GM21381 (cell line): ENCODE results near the gene AMIGO1.
A peak's percentile ranks its signal among the peaks of the same experiment; 100 is the strongest.

ENCODE experiments used
- ATAC-seq: cut with Tn5 transposase; IDR thresholded peaks from one replicate; pipeline ENCODE4 v1.9.1; 2021; ENCODE audit warnings: mild to moderate bottlenecking, moderate library complexity; ENCODE audit not compliant: unreplicated experiment

AMIGO1 gene

DNA sequence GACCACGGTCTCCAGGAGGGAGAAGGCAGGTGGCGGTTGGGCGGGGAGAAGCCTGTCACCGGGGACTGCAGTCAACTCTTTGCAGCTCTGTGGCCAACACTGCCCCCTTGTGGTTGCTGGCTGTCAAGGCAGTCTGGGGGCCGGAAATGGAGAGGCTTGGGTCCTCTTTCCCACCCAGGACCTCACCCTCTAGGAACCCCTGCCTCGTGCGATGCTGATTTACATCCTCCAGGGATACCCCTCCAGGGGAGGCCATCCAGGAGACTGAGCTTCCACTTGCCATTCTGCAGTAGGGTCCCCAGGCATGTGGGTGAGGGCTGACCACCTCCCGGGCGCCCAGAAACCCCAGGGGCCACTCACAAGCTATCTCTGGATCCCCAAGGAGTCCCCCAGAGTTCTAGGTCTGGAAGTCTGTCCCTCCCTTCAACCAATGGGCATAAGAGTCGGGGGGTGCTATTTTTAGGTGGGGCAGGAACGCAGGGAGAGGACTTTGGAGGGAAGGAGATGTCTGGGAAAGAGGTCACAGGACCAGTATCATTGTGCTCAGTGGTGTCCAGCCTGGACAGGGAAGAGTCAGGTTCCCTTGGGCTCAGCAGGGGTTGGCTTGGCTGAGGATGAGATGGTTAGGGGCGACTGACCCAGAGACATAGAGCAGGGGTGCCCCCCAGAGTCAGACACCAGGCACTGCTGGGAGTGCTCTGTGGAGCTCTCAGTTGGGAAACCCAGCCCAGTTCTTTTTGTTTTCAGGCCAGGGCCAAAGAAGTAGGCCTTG lies 23.0 kb upstream of the AMIGO1 start:
- ATAC-seq = peak; percentile 81

DNA sequence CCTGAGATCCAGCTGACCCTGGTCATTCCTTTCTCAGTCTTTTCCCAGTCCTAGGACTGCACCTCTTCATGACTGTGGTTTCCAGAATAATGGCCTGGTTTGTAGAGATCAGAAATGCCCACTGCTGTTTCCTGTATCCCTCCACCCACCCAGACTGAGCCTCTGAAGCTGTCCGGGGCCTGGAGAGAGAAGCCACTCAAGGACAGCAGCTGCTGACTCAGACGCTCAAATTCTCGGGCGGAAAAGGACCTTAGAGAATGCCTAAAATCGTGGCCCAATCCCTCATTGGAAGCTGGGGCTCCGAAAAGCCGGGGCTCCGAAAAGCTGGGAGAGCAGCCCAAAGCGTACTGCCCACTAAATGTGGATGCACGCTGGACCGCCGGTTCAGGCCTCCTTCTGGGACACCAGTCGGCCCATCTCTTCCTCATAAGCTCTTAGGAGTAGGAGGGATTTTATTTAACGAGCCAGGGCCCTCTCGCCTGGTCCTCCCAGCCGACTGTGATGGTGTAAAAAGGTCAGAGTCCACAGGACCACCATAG lies 22.4 kb upstream of the AMIGO1 start:
- no peak for ATAC-seq

DNA sequence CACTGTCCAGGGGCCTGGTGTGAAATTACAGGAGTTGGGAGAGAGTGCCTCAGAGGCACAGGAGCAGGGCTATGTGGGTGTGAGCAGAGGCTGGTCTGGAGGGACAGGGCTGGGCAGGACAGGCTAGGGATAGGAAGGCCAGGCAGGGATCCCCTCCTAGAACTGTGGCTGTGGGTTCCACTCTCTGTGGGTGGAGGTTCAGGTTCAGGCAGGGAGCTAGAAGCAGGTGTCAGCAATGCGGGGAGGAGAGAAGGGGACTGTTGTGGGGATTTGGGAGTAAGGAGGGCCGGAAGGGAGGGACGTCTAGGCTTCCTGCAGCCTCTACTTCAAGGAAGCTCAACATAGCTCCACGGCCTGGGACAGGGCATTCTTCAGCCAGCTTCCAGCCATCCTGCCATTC lies 21.9 kb upstream of the AMIGO1 start:
- ATAC-seq = no peak

DNA sequence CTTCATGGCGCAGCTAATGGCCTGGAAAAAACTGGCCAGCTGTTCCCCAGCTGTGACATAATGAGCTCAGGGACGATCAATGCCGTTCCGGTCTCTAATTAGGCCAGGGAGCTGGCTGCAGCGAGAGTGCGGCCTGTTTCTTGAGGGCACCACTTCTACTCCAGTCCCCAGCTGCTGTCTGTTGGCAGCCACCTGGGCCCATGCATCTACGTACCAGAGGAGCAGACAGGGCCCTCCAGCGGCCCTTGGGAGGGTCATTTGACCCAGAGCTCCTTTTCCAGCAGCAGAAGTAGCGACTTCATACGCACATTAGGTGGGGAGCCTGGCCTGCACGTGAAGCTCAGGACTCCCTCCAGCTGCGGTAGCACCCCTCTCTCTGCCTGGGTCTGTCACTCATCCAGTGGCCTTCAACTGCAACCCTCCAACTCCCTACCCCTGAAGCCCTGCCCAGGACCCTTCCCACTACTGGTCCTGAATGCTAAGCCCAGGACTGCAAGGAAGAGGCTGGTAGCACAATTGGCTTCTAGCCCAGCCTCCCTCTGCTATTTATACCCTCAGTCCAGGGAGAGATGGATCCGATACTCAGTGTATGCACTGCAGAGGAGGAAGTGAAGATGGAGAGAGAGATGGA lies 21.0 kb upstream of the AMIGO1 start:
- no peak for ATAC-seq

DNA sequence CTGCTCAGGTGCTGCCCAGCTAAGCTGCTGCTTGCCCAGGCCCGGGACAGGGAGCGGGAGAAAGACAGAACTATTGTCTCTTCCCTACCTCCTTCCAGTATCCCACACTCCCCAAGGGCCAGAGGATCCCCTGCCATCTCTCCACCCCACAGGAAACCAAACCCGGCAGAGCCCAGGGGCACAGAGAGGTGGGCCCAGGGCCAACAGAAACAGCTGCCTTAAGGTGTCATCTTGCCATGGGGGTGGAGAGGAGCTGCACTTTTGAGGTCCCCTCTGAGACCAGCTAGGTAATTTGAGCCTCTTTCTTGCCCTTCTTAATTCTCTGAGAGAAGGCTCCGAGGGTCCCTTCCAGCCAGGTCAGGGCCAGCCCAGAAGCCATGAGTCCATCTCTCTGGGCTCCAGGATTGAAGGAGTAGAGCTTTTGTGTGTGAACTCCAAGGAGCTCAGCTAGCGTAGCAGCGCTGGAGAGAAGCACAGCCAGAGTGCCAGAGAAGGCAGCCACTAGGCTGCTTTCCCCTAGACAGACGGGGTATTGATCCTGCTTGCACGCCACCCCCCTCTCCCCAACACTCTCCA lies 20.4 kb upstream of the AMIGO1 start:
- ATAC-seq = no peak

DNA sequence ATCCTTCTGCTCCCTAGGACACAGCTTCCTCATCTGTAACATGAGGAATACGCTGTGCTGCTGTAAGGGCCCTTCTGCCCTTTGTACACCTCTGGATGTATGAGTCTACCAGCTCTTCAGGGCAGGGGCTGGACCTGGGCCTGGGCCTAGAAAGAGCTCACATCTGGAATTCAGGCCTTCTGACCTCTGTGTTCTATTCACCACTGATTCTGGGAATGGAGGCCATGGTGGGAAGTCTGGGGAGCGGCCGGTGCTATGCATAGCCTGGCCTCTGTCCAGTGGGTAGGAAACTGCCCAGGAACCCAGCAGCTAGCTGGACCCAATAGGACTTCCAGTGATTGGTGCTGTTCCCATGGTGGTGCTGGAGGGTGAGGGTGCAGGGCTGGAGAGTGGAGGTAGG lies 19.2 kb upstream of the AMIGO1 start:
- ATAC-seq = no peak

DNA sequence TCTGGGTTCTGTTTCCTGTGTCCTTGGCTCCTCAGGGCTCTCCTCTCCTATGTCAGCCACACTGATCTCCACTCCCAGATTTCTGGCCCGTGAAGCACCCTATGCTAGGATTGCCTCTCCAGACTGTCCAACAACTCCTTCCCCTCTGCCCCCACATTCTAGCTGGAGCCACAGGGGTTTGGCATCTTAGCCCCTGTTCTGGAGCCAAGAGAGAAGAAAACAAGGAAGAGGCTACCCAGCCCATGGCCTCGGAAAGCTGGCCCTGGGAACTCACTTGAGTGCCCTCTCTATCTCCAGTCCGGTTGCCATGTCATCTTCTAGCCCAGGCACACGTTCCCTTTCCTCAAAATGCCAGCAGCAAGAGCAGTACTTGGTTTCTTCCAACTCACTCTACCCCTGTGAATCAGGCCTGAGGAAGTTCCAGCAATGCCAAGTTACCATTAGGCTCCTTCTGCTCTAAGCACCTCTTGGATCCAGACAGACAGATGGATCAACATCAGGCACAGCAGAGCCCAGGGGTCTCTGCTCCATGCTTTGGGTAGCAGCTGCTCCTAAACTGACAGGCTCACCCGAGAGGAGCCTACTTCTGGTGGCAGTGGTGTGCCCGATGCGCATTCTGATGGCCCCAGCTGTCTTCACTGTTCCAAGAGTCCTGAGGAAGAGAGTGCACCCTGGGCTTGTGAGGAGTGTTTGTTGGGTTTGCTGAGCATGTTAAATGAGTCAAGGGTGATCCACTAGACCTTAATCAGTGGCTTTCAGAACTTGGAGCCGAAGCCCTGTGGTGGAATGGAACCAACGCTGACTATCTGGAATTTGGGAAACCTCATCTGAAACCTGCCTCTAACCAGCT lies 18.5 kb upstream of the AMIGO1 start:
- ATAC-seq = no peak

DNA sequence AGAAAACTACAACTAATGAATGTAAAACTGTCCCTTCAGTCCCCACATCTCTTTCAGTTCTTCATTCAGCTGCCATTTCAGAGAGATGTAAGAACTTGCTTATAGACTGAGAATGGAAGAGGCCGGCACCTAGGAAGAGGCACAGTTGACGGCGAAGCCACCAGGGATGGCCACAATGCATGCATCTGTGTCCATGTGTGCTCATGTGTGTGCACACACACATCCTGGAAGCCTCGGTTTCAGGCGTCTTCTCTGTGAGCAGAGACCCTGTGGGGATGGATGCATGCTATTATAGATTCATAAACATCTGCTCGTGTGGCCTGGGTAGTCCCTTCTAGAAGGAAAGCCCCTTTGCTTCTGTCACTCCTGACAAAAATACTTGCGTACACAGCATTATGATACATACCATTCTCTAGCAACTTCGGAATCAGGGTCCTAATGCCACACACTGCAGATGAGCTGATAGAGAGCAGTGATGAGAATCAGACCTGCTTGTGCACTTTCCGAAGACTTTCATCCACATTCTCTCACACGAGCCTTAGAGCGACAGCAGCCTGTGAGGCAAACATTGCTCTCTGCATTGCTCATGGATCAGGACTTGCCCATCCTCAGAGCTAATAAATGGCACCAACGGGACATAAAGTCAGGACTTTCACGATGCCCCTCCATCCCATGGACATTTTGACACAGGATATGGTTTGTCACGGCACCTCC lies 17.7 kb upstream of the AMIGO1 start:
- peak; percentile 64 for ATAC-seq

DNA sequence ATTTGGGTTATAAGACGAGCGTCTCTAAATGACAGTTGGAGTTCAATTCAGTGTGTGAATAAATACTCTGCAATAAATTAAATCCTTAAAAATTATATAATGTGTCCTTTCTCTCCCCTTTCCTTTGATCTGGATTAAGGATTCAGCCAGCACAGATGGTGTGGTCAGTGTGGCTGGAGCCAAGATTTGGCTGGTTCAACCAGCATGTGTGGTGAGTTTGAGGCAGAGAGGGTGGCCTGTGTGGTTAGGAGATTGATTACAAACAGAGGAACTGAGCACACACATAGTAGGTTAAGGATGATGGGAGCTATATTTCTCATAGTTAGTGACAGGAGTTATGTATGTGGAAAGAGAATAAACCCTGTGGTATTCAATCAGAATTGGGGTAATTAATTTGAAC lies 14.2 kb upstream of the AMIGO1 start:
- ATAC-seq = no peak

DNA sequence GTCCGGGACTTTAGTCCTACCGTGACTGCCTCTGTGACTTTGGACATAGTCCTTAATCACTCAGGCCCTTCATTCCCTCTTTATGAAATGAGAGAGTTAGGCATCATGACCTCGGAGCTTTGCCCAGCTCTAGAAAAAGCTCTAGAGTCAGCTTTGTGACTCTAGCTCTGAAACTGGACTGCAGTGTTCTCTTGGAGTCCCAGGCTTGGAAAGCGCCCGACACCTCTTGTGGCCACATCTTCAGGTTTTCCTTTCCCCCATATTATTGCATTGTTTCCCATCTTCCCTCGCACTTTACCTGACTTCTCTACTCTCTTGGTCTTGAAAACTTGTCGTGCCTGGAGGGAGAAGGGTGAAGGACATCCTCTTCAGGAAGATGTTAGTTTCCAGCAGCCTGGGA lies 12.5 kb upstream of the AMIGO1 start:
- ATAC-seq = no peak

DNA sequence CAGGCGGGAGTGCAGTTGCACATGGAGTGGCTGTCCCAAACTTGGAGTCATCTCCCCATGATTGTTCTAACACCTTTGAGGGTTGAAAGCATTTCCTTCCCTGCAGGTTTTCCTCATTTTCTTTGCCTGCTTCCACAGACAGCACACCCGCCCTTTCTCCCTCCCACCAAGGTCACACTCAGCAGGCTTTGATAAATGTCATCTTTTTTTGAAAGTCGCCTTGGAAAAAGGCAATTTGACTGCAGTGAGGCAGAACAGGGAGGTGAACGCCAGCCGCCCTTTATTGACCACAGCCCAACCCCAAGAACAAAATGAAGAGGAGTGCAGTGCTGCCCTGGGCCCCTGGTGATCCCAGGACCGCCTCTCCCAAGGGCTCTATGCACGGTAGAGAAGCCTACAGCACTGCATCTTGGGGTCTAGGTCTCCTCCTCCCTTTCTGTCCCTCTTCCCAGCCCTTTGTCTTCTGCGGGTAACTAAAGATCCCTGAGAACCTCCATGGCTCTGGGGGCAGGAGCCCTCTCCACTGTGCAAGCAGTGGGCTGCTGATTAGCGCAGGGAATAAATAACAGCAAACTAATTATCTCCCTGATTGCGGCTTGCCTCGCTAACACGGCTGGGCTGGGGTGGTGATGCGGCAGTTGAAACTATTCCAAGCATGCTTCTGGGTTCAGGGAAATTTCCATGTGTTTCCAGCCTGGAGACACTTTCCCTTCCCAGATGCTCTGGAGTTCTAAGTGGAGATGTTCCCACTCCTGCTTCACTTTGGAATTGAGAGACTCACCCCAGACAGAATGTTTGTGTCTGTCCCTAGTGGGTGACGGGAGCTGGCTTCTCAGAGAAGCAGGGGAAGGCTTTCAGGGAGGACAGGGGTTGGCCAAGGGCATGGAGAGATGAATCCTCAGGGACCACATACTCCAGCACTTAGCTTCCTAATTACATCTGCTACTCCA lies 11.8 kb upstream of the AMIGO1 start:
- no peak for ATAC-seq

DNA sequence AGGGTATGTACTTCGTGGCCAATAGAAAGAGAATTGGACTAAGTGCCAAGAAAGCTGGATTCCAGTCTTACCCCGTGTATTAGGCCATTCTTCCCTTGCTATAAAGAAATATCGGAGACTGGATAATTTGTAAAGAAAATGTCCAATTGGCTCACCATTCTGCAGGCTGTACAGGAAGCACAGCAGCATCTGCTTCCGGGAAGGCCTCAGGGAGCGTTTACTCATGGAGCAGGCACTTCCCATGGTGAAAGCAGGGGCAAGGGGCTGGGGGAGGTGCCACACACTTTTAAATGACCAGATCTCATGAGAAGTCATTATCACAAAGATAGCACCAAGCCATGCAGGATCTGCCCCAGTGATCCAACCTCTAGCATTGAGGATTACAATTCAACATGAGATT lies 7.8 kb upstream of the AMIGO1 start:
- no peak for ATAC-seq

DNA sequence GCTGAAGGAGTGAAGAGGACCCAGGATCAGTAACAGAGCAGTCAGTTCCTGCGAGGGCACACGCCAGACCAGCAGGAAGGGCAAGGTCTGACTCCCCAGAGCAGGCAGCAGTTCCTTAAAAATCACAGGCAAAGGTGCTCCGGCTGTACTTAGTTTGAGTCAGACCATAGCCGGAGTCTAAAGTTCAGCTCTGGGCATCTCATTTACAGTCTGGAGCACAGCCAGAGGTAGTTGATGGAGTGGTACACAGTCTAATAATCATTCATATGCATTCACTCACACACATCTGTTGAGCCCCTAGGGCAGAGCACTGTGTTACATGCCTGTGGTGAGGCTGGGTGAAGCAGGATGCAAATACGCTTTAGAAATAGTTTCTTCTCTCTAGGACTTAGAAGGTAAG lies 7.3 kb upstream of the AMIGO1 start:
- ATAC-seq = no peak

DNA sequence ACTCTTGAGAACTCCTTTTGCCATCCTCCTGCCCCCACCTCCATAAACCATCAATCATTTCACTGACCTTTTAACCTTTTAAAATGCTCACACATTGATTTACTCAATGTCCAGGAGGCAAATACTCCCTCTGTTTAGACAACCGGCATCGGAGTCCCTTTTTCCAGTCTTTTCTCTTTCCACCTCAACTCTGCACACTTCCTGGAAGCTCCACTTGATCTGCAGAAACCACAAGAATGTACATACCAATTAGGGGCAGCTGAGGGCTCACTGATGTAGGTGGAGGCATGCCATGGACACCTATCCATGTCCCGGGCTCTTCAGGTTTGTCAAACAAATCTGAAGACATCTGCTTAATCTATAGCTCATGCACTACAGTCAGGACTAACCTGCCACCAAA lies 5.3 kb upstream of the AMIGO1 start:
- no peak for ATAC-seq

DNA sequence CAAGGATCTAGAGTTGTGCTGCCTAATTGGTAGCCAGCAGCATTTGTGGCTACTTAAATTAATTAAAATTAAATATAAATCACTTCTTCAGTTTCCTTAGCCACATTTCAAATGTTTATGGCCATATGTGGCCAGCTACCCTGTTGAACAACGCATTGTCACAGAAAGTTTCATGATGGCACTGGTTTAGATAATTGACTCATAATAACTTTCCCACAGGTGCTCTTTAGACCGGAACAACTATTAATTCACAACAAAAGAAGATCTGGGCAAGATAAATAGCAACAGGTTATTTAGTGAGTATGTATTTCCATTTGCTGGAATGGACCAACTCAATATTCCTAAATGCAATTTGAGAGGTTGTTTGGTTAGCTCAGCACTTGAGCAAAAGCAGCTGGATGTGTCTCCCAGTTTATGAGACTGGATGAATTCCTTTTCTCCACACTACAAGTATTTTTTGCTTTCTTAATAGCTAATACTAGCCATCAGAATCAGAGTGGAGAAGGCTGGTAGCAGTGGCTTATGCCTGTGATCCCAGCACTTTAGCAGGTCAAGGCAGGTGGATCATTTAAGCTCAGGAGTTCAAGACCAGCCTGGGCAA lies 3.7 kb upstream of the AMIGO1 start:
- no peak for ATAC-seq

DNA sequence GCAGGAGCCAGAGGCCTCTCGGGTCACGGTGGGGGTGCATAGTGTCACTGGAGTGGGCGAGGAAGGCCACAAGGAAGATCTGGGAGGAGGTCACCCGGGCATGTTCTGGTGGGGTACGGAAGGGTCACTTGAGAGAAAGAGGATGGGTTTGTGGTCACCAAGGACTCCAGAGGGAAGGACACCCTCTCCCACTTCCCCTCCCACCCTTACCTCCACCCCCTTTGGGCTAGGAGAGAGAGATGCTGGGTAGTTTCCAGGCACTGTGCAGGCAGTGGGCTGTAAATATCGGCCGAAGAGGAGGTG lies 703 bp downstream of the AMIGO1 start:
- no peak for ATAC-seq

DNA sequence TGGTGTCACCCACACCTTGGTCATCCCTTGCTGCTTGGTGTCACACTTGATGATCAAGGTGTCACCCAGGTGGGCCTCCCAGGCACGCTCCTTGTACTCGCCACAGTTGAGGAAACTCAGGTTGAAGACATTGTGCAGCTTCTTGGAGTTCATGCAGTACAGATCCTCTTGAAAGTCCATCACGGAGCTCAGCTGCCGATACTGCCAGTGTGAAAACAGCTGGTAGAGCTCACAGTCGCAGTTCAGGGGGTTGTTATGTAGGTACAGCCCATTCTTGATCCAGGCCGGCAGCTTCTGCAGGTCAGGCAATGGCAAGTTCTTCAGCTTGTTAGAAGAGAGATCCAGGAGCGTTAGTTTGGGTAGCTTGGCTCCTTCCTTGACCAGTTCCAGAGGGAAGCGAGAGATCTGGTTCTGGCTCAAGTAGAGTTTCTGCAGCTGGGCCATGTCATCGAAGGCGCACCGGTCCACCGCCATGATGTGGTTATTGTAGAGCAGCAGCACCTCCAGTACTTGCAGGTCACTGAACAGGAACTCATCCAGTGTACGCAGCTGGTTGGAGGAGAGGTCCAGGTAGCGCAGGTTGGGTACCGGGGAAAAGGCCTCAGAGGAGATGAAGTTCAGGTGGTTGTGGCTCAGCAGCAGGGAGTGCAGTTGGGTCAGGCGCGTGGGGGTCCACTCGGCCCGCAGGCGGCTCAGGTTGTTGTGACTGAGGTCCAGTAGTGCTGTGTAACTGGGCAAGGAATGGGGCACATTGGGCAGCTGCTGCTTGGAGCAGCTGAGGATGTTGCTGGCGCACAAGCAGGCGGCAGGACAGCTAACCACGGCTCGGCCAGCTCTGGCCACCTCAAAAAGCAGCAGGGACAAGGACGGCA lies 1.3 kb downstream of the AMIGO1 start:
- ATAC-seq = no peak

DNA sequence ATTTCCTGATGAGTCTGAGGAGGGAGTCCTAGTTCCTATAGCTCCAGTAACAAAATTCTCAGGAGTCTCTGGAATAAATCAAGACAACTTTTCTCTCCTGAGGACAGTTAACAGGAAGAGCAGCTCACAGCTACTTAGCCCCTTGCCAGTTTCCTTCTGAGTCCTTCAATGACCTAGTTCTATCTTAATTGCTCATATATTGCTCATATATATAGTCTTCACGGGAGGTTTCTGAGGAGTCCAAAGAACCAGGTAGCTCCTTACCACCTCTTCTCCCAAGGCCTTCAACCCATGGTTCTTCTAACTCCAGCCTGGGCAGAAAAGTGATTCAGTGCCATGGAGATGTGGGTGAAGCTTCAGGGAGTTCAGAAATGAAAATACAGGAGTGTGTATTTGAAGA lies 4.6 kb downstream of the AMIGO1 start:
- ATAC-seq = no peak
